T follicular helper cell (primary cell): ENCODE data around the gene C10orf62.
A peak's percentile ranks its signal among the peaks of the same experiment; 100 is the strongest.
"Not testable (repeated sequence)": the region's sequence is repeated elsewhere in the genome, so short reads cannot be mapped to it uniquely, and the experiment has no call there.

ENCODE experiments used
- DNase-seq: peaks from one replicate; pipeline ENCODE4 v3.0.0-alpha.2; 2020; ENCODE audit warnings: low read depth
- total RNA-seq, 2 experiments: gene quantifications; one replicate each; lab custom pipeline; 2026; lab: John Stamatoyannopoulos, UW

C10orf62 gene, protein sequence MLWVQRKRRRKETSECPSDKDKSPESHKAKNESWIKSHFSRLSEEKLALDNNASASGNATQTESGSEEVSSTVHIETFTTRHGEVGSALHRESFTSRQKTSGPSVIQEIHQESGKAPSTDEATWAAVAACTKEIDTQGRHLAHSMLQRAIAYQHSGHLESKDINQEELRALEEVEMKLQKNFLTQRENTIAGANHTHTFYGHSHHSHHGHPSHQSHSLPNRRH
- total RNA-seq: 0 reads per million in 2 experiments

DNA sequence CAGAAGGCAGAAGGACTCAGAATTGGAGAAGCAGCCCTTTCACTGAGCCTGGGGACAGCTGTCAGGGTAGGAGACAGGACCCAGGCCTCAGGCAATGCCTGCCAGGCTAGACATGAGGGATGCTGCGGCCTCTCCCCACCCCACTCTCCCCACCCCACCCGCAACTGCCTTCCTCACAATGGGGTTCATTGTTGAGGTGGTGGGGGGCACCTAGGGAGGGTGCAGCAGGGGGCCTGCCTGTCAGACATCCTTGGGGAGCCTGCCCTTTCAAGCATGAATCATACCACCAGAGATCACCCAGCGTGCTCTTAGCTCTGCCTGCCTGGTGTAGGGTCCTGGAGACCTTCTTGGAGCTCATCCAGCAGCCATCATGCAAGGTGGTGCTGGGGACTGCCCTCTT lies at the start of gene C10orf62:
Gene C10orf62, plus strand, starts transcription at position 243 of the 400 bp plus-strand sequence. CDS start 177 bp downstream, outside the sequence.
- no peak for DNase-seq

DNA sequence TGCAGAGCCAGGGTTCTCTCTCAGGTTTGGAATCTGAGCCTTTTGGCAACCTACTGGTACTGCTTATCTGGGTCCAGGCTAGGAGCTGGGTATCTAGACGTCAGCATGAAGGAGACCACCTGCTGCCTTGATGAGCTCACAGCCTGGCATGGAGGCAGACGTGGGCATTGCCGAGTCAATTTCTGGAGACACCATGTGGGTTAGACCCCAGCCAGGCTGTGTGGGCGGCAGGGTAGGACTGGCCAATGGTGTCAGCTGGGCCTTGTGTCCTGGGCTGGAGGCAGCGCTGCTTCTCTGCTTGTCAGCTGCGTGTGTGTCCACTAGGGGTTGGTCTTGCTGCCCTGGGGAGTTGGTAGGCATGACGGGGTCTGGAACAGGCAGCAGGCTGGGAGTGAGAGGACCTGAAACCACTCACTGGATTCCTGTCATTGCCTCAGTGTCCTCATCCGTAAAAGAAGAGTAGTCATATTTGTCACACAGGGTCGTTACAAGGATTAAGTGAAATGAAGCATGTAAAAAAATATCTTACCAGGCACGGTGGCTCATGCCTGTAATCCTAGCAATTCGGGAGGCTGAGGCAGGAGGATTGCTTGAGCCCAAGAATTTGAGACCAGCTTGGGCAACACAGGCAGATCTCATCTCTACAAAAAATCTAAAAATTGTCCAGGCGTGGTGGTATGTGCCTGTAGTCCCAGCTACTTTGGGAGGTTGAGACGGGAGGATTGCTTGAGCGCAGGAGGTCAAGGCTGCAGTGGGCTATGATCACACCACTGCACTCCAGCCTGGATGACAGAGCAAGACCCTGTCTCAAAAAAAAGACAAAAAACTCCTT lies 48.6 kb upstream of the C10orf62 start:
- no peak for DNase-seq

DNA sequence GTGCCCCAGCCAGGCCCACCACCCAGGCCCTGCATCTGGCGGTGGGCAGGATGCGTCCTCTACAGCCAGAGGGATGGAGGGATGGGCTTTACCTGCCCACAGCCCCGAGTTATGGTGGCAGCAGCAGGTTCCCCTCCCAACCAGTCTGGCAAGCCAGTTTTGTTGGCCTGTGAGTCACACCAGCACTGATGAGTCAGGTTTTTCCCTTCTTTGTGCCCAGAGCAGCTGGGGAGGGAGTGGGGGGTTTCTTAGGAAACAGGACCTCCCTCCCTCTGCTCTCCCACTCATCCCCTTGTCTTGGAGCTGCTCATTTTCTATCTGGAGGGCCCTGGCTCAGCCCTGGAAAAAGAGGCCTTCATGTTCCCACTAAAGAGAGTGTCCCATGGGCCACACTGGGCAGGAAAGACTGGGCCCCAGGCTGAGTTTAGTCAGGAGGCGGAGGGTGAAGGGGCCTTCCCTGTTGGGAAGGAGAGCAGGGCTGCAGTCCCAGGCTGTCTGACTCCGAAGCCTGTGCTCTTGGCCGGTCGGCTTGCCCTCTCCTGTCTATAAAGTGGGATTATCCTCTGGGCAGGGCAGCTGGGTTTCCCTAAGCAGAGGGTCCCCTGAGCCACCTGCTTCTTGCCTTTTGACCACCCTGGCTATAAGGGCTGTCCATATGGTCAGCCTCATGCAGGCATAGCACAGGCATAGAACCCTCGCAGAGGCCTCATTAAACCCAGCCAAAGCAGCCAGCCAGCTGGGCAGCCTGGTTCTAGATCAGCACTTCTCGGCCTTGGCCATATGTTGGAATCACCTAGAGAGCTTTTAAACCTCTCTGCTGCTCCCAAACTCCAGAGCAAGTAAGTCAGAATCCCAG lies 47.1 kb upstream of the C10orf62 start:
- no peak for DNase-seq

DNA sequence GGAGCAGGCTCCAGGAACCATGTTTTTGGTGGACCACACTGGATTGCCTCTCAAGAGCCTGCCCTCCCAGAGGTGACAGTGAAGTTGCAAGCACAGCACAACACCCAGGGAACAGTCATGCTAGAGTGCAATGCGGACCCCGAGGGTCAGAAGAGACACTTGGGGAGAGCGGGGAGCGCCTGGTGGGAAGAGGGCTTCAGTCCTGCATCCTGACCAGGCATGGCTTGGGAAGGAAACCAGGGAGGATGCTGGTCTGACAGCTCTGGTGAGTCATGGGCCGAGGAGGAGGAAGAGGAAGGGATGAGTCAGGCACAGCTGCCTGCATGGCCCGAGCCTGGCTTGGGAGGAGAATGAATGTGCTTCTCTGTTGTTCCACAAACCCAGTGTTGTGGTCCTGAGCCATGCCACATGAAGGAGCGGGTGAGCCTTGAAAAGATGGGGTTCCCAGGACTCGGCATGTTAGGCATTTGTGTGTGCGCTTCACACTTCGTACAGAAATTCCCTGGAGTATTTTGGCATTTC lies 46.4 kb upstream of the C10orf62 start:
- DNase-seq: no peak

DNA sequence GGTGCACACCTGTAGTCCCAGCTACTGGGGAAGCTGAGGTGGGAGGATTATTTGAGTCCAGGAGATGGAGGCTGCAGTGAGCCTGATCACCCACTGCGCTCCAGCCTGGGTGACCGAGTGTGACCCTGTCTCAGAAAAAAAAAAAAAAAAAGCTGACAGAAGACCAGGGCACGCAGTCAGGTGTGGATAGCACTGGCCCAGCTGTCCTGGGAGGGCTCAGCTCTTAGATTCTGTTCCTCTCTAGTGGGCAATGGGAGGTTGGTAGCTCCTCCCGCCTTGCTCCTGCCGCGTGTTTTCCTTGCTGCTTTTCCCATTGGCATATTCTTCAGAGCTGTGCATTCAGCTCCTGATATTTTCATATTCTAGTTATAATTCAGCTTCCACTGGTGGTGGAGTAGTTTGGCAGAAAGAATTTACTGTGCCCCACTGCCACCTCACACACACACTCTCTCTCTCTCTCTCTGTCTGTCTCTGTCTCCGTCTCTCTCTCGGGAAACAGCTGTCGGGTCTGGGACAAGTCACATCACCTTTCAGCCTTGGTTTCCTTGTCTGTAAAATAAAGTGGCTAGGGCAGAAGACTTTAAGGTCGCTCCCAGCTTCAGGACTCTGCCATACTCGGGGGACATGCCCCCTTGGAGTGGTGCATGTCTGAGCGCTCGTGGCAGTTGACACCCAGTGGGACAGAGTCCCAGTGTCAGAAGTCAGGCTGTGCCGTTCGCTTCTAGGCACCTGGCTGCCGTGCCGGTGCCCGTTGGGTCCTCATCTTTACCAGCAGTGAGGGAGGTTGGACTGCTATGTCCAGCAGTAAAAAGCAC lies 42.9 kb upstream of the C10orf62 start:
- no peak for DNase-seq

DNA sequence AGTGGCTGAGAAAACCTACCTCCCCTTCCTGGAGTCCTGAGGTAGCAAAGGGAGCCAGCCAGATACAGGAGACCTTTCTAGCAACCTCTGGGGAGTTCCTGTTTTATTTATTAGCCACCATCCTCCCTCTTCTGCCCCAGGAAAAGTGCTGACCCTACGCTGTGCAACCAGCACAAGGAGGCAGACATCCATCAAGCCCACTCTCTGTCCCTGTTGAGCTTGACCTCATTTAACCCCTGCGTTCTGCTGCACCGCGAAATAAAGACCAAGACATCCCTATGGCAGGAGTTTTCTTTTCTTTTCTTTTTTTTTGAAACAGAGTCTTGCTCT lies 42.3 kb upstream of the C10orf62 start:
- no peak for DNase-seq

DNA sequence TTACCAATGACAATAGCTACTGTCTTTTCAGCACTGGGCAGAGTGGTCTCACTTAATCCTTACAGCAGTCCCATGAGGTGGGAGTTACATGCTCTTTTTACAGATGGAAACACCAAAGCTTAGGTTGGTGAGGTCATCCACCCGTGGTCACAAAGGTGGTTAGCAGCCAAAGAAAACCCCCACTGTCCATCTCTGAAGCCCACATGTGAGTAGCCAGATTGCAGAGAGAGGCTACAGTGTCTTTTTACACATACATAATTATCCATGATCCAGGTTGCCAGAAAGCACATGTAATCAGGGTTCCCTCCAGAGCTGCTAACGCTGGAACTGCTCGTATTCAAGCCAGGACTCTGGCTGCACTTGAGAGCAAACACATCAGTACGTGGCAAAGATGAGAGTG lies 41.6 kb upstream of the C10orf62 start:
- DNase-seq: no peak

DNA sequence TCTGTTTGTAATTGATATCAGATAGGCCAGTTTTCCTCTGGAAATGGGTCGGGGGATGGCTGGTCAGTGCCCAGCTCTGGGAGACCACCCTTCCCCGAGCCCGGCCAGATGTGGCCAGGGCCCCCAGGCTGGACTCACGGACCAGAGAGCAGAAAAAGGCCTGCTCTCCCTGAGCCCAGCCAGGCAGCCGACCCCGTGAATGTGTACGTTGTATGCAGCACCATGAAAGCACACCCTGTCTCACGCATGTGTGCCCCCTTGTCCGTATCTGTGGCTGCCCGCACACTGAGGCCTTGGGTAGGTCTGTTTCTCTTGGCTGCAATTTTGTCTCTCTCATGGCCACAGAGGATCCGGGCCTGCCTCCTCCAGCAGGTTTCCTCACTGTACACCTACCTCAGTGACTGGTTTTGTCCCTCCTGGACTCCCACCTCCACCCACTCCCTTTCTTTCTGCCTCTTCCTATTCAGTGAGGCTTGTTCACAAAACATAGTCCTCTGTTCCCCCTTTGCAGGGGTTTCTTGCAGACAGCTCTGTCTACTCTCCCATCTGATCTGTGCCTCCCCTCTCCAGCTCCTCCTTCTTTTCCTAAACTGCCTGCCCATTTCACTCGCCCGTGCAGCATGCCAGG lies 40.6 kb upstream of the C10orf62 start:
- no peak for DNase-seq

DNA sequence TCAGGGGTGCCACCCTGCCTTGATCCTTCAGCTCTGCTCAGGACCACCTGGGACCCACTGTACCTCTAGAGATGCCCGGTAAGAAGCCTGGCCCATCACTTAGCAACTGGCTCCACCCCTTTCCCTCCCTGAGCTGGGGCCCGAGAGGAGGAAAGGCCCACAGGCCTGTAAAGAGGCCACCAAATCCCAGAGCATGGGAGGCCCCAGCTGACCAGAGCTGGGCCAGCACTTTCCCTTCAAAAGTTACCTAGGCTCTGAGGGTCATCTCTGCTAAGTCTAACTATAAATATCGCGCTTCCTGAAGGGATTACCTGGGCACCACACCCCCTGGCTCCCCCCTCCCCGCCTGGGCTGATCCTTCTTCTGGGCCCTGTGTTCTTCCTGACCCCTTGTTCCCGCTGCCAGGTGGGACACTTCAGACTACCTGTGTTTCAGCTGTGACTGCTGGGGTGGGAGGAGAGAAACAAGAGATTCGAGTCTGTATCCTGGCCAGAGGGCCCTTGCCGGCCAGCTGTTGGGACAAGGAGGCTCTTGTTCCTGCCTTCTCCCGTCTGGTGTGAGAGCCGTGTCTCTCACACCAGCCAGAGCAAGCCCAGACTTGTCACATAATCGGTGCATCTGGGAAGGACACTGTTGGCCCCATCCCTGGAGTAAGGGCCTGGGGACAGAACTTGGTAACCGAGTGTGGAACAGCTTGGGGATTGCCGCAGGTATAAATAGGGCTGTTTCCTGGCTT lies 39.8 kb upstream of the C10orf62 start:
- DNase-seq: no peak

DNA sequence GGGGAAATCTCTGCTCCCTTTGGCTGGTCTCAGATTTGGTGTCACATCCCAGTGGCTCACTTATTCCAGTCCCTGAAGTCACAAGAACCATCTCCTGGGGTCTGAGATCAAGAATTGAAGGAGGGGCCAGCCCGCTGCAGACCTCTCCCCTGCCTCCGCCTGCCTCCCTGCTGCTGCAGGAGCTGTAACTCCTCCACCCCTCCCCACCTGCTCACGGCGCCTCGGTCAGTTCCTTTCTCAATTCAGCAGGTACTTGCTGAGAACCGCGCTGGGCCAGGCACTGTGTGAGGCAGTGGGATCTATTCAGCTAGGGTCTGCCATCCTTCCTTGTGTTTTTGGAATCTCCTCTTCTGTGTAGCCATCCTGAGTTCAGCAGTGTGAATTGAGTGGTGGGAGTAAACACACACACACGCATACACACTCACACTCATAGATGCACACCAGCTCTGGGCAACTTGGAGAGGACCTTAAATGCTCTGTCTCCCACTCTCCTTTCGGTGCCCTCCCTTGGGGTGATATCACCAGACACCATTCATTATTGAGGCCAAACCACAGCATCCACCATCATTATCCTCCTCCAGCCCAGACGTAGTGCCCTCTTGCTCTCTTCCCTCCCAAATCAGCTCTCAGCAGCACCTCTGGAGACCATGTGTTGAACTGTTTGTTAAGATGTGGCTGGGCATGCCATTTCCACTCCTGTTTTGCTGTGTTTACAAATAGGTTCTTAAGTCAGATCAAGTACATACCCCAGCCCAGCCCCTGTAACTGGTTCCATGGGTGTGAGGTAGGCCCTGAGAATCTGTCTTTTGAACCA lies 39.0 kb upstream of the C10orf62 start:
- DNase-seq: no peak

DNA sequence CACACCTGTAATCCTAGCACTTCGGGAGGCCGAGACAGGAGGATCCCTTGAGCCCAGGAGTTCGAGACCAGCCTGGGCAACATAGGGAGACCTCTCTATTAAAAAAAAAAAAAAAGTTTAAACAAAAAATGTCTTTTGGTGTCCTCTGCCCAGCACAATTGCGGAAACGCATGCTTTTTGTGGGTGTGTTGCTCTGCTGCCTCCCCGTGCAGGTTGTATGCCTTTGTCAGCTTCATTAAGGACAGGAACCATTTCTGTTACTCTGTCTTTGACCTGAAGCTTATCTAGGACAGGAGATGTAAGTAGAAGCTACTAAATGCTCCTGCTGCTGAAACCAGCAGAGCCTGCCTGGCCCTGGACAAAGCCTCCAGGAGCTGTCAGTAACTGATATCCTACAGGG lies 38.2 kb upstream of the C10orf62 start:
- DNase-seq: no peak

DNA sequence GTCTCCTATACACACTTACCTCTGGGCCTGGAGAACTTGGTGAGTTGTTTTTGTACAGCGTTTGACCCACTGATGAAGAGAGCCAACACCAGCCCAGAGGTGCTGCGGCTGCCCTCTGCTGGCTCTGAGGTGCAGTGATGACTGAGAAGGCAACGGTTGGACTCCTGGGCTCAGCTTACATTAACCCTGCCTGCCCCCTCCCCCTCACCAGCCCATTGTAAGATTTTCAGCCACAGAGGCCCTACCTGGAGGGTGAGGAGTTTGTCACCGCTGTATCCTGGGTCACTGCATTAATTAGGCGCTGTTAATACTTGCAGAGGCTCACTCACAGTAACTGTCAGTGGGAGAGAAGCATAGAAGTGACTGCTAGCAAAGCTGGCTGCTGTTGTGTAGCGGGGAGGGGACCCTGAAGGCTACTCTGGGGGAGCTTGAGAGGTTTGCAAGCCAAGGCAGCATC lies 35.9 kb upstream of the C10orf62 start:
- DNase-seq: peak; percentile 24

DNA sequence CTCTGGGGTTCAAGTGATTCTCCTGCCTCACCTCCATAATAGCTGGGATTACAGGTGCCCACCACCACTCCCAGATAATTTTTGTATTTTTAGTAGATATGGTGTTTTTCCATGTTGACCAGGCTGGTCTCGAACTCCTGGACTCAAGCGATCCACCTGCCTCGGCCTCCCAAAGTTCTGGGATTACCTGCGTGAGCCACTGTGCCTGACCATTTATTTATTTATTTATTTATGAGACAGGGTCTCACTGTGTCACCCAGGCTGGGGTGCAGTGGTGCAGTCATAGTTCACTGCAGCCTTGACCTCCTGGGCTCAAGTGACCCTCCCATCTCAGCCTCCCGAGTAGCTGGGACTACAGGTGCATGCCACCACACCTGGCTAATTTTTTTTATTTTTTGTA lies 35.2 kb upstream of the C10orf62 start:
- not testable (repeated sequence) for DNase-seq

DNA sequence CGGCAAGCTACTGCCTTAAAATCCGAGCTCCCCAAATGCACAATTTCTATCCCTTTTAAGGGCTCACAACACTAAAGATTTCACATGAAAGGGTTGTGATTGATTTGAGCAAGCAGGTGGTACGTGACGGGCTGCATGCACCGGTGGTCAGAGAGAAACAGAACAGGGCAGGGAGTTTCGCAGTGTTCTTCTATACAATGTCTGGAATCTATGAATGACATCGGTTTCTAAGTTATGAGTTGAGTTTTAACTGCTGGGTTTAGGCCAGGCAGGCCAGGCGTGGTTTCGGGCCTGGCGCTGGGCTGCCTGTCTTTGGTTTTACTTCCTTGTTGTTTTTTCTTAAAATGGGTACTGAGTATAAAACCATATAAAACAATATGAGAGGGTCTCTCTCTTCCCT lies 34.0 kb upstream of the C10orf62 start:
- DNase-seq: not testable (repeated sequence)

DNA sequence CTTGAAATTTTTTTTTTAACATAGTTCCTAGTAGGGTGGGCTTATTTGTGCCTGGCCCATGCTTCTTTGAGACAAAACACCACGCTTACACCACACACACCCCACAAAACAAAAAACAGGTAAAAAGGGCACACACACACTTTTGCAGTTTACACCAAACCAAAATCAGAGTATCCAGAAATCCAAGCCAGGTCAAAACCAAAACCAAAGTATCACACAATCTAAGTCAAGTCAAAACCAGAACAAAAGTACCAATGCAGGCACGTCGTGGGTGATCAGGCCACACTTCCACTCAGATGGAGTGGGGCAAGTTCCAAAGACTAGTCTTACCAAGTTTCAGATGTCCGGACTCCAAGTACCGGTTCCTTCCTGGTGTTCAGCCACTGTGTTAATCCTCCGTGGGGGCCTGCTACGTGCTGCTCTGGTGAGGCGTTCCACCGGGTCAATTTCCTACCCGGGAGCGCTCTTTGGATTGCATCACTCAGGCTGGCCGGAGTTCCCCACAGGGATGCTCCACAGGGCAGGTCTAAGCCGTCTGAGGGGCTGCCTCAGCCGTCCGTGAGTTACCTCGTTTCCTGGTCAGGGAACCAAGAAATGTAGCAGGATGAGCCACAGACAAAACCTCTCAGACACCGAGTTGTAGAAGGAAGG lies 28.7 kb upstream of the C10orf62 start:
- DNase-seq: not testable (repeated sequence)

DNA sequence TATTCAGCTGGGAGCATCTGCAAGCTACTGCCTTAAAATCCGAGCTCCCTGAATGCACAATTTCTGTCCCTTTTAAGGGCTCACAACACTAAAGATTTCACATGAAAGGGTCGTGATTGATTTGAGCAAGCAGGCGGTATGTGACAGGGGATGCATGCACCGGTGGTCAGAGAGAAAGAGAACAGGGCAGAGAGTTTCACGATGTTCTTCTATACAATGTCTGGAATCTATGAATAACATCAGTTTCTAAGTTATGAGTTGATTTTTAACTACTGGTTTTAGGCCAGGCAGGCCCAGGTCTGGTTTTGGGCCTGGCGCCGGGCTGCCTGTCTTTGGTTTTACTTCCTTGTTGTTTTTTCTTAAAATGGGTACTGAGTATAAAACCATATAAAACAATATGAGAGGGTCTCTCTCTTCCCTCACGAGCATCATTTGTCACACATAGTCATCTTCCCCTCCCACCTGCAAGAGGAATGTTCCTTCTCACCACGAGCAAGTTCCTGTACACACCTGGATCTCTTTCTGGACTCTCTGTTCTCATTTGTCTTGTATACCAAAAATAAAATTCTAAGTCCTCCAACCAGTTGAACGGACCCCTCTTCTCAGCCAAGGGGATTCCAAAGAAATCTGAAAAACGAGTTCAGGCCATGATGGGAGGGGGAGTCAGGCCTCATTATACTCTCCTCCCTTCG lies 28.0 kb upstream of the C10orf62 start:
- DNase-seq: not testable (repeated sequence)

DNA sequence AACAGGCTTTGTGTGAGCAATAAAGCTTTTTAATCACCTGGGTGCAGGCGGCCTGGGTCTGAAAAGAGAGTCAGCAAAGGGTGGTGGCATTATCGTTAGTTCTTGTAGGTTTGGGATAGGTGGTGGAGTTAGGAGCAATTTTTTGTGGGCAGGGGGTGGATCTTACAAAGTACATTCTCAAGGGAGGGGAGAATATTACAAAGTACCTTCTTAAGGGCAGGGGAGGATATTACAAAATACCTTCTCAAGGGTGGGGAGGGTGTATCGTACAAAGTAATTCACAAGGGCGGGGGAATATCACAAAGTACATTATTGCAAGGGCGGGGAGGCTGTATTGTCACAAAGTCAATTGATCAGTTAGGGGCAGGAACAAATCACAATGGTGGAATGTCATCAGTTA lies 27.2 kb upstream of the C10orf62 start:
- not testable (repeated sequence) for DNase-seq

DNA sequence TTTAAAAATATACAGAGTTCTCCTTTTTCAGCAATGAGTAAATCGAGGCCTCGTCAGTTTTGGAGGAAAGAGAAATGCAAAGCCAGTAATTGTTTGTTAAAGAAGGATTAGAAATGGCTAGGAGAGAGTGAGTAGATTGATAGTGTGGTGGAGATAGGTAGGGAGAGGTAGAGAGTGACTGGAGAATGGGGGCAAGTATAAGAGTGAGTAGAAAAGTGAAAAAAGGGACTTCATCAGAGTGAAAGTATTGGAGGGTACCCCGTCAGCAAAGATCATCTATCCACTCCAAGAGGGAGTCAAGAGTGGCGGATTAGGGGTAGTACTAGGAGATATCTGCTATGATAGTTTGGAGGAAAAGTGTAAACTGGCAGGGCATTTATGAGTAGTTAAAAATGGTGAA lies 26.2 kb upstream of the C10orf62 start:
- DNase-seq: no peak
